Breast epithelium (tissue), 4 donors: Measurements from ENCODE around the gene ANO2. TPM values are rescaled to one million over a fixed set of nuclear protein-coding genes. Genes with fewer than 3 reads are reported as not detected.

Source experiments
- DNase-seq, 2 donors: peaks; one replicate each; pipeline ENCODE4 v3.0.0-alpha.2; 2019; ENCODE audit warnings: low spot score in 2 of 2
- H3K27ac ChIP-seq, 2 donors: fragments of 200-600 bp; sonication (generic) in 1 of 2; one replicate each; pipeline ENCODE4 v1.5.1; 2016 to 2019; ENCODE audit warnings: mild to moderate bottlenecking in 1 of 2
- H3K27me3 ChIP-seq, 2 donors: fragments of 200-600 bp; sonication (generic) in 1 of 2; one replicate each; pipeline versions ENCODE4 v1.5.1 to v1.6.0; 2017 to 2019; ENCODE audit warnings: control low read depth in 1 of 2, mild to moderate bottlenecking in 1 of 2
- H3K36me3 ChIP-seq: fragments of 200-600 bp; one replicate; pipeline ENCODE4 v1.5.1; 2019
- H3K4me1 ChIP-seq, 2 donors: fragments of 200-600 bp; sonication (generic); one replicate each; pipeline ENCODE4 v1.5.1; 2016 to 2019; ENCODE audit warnings: control low read depth in 1 of 2
- H3K4me3 ChIP-seq, 3 donors: fragments of 200-600 bp; sonication (generic); 1 replicate in 2 of 3; 2 replicates in 1 of 3; pipeline ENCODE4 v1.5.1; 2016 to 2019; ENCODE audit warnings: mild to moderate bottlenecking in 3 of 3, moderate library complexity in 2 of 3
- H3K9me3 ChIP-seq, 2 donors: fragments of 200-600 bp; sonication (generic) in 1 of 2; one replicate each; pipeline ENCODE4 v1.5.1; 2016 to 2019; ENCODE audit warnings: control low read depth in 1 of 2
- POLR2A ChIP-seq: fragments of 450-650 bp; IDR thresholded peaks from one replicate; pipeline ENCODE4 v1.6.1; 2016; ENCODE audit warnings: antibody characterized with exemption, mild to moderate bottlenecking, moderate library complexity
- POLR2AphosphoS5 ChIP-seq, 3 donors: sonication (generic); formaldehyde crosslinking; IDR thresholded peaks; one replicate each; pipeline ENCODE4 v1.6.1; 2017; ENCODE audit warnings: antibody characterized with exemption in 3 of 3
- intact Hi-C: fragments of 100-400 bp; cut with DNase I; formaldehyde crosslinking; loops from one replicate; pipeline ENCODE4 v1.15.1; 2023; ENCODE audit warnings: low total_unique reads
- total RNA-seq, 3 donors: library from RNA; depleted of rRNA; stranded (reverse); fragments of >200 nt; gene quantifications; one replicate each; pipeline ENCODE4 v1.1.0, GENCODE V29; 2016
- TF ChIP-seq, protein P1 (sequence below), 3 donors: fragments of 450-650 bp; IDR thresholded peaks; one replicate each; pipeline ENCODE4 v1.5.1; 2016 to 2017; ENCODE audit warnings: antibody characterized with exemption in 3 of 3, mild to moderate bottlenecking in 3 of 3, moderate library complexity in 3 of 3

The ANO2 gene
- total RNA-seq, 3 donors from 2014 or later: 5.0 to 33.1 (median 16.8) TPM

DNA sequence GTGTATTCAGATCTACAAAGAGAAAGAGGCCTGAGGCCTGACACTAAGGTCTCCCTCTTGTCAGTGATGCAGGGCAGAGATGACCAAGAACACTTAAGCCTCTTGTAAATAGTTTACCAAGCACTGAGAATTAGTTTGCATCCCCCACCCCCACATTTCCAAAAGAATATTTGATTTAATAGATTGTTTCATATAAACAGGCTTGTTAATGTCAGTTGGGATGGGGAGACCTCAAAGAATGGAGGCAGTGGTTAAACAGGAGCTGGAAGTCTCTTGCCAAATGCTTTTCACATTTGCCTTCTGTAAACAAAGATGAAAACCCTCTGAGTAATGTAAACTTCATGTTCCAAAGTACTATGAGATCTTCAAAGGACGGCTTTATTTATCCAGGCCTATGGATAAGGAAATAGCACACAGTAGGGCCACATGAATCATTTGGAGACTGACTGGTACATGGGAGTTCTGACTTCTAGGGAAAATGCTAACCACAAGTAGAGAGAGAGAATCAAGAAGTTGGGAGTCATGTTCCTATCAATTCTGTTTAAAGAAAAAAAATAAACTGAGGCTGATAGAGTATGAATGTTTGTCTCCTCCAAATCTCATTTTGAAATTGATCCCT, 234.7 kb downstream of the ANO2 start:
- H3K27me3 ChIP-seq: no peaks in the 10 kb centered on the region
- no peaks in the 10 kb centered on the region for H3K4me1 ChIP-seq
- intact Hi-C loops: no loop called here
- DNase-seq: no peak
- no peak overlapping the region for H3K27ac ChIP-seq
- no peak overlapping the region for H3K4me3 ChIP-seq
- H3K36me3 ChIP-seq: no peaks in the 10 kb centered on the region
- H3K9me3 ChIP-seq: no peaks in the 10 kb centered on the region
- TF ChIP-seq, protein P1, sequence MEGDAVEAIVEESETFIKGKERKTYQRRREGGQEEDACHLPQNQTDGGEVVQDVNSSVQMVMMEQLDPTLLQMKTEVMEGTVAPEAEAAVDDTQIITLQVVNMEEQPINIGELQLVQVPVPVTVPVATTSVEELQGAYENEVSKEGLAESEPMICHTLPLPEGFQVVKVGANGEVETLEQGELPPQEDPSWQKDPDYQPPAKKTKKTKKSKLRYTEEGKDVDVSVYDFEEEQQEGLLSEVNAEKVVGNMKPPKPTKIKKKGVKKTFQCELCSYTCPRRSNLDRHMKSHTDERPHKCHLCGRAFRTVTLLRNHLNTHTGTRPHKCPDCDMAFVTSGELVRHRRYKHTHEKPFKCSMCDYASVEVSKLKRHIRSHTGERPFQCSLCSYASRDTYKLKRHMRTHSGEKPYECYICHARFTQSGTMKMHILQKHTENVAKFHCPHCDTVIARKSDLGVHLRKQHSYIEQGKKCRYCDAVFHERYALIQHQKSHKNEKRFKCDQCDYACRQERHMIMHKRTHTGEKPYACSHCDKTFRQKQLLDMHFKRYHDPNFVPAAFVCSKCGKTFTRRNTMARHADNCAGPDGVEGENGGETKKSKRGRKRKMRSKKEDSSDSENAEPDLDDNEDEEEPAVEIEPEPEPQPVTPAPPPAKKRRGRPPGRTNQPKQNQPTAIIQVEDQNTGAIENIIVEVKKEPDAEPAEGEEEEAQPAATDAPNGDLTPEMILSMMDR (IDR thresholded peaks at IDR 0.05): no peak
- no peak for TF ChIP-seq POLR2A
- no peak for TF ChIP-seq POLR2AphosphoS5 (IDR thresholded peaks at IDR 0.05)

DNA sequence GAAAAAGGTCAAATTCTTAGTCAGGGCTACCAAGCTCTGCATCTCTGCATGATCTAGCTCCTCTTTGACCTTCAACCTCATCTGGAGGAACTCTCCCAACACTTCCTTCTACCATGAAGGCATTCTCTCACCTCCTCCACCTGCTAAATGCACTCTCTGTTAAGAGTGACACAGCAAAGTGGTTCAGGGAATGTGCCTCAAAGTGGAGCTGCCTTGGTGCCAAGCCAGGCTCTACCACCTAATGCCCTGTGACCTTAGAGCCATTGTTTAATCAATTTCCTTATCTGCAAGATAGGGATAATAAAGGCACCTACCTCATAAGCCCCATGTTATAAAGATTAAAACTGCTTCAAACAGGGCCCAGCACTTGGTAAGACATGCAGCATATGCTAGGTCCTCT, 236.7 kb downstream of the ANO2 start:
- no peaks in the 10 kb centered on the region for H3K36me3 ChIP-seq
- no peak for DNase-seq
- no peak overlapping the region for H3K4me3 ChIP-seq
- TF ChIP-seq, protein P1 (IDR thresholded peaks at IDR 0.05): no peak
- no peak for TF ChIP-seq POLR2AphosphoS5 (IDR thresholded peaks at IDR 0.05)
- H3K27me3 ChIP-seq: no peaks in the 10 kb centered on the region
- H3K9me3 ChIP-seq: no peaks in the 10 kb centered on the region
- intact Hi-C loops: no loop called here
- no peaks in the 10 kb centered on the region for H3K4me1 ChIP-seq
- no peak overlapping the region for H3K27ac ChIP-seq

DNA sequence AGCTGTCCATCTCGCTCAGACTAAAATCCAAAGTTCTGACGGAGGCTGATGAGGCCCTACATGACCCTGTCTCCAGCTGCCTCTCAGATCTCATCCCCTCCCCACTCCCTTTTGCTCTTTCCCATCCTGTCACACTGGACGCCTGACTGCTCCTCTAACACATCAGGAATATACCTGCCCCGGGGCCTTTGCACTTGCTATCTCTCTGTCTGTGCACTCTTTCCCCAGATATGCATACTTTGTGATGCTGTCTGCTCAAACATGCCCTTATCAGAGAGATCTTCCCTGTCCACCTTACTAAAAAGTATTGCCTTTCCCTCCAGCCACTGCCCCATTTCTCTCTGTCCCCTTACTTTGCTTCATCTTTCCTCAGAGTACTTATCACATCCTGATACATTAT, 238.8 kb downstream of the ANO2 start:
- intact Hi-C loops: no loop called here
- TF ChIP-seq, protein P1 (IDR thresholded peaks at IDR 0.05): no peak
- TF ChIP-seq POLR2A: no peak
- TF ChIP-seq POLR2AphosphoS5 (IDR thresholded peaks at IDR 0.05): no peak
- Histone ChIP-seq H3K4me1 (no peaks in the 10 kb centered on the region), H3K4me3 (no peak overlapping the region), H3K9me3 (no peaks in the 10 kb centered on the region), H3K36me3 (no peaks in the 10 kb centered on the region), H3K27me3 (no peaks in the 10 kb centered on the region), H3K27ac (no peak overlapping the region)
- no peak for DNase-seq

DNA sequence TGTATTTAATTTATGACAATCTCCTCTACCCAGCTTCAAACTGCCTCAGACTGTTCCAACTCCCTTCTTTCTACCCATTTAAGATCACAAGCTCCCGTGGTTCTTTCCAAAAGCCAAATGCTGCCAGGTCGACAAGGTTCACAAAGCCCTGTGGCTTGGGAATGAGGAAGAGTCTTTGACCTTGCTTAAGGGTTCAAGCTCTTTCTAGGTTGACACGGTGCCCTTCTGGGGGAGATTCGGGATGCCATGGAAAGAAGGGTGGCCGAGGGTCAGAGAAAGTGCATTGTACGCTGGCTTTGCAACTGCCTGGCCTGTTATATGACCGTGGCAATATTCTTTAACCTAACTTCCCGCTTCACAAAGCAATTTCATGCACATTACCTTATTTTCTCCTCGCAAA, 239.3 kb downstream of the ANO2 start:
- H3K9me3 ChIP-seq: no peaks in the 10 kb centered on the region
- intact Hi-C loops: no loop called here
- DNase-seq: no peak
- no peak overlapping the region for H3K27ac ChIP-seq
- TF ChIP-seq POLR2AphosphoS5 (IDR thresholded peaks at IDR 0.05): no peak
- no peak for TF ChIP-seq POLR2A
- TF ChIP-seq, protein P1 (IDR thresholded peaks at IDR 0.05): no peak
- H3K4me3 ChIP-seq: no peak overlapping the region
- H3K4me1 ChIP-seq: no peaks in the 10 kb centered on the region
- H3K27me3 ChIP-seq: no peaks in the 10 kb centered on the region
- H3K36me3 ChIP-seq: no peaks in the 10 kb centered on the region

DNA sequence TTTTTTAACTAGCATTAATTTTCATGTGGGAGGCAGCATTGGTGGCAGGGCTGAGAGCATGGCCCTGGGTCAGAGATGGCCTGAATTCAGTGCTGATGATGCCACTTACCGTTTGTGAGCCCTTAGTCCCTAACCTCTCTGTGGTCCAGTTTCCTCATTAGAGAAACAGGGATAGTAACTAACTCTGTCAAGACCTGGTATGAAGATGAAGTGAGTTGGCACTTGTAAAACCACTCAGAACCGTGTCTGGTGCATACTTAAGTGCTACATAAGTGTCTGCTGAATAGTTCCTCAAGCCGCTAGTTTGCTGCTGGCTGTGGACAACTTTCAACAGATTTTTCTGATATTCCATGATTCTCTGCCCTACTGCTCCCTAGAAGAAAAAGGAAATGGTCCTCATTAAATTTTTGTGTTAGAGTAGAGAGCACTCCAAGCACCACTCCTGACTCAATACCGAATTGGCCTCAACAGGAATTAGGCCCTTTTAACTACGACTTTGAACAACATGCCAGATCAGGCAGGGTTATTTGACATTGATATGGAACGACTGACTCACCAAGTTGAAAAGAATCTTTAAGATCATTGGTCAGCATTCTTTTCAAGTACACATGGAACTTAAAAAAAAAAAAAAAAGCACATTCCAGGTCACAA, 250.2 kb downstream of the ANO2 start:
- Histone ChIP-seq H3K9me3 (peaks cover 6 to 11% of the 10 kb centered on the region in 2 donors), H3K4me1 (no peaks in the 10 kb centered on the region), H3K36me3 (no peaks in the 10 kb centered on the region), H3K4me3 (no peak overlapping the region), H3K27me3 (no peaks in the 10 kb centered on the region), H3K27ac (no peak overlapping the region)
- intact Hi-C loops: no loop called here
- DNase-seq: no peak
- TF ChIP-seq, protein P1 (IDR thresholded peaks at IDR 0.05): no peak
- TF ChIP-seq POLR2A (no peak), POLR2AphosphoS5 (IDR thresholded peaks at IDR 0.05) (no peak)
